Transverse colon (tissue), 4 donors: ENCODE data around the gene SP100. TPM values are rescaled to one million over a fixed set of nuclear protein-coding genes. Genes with fewer than 3 reads are reported as not detected.
"Not testable (repeated sequence)": the region's sequence is repeated elsewhere in the genome, so short reads cannot be mapped to it uniquely, and the experiment has no call there.

ENCODE experiments used
- DNase-seq: peaks from one replicate; pipeline ENCODE4 v3.0.0-alpha.2; 2019
- H3K27ac ChIP-seq, 4 donors: fragments of 200-600 bp; sonication (generic); 2 replicates each; pipeline ENCODE4 v1.5.1; 2016 to 2018; ENCODE audit warnings: inconsistent platforms in 4 of 4
- H3K27me3 ChIP-seq: fragments of 200-600 bp; sonication (generic); 2 replicates; pipeline ENCODE4 v1.5.1; 2017; ENCODE audit warnings: inconsistent platforms
- H3K36me3 ChIP-seq, 4 donors: fragments of 200-600 bp; sonication (generic); 2 replicates each; pipeline ENCODE4 v1.5.1; 2017 to 2019; ENCODE audit warnings: inconsistent platforms in 4 of 4
- H3K4me1 ChIP-seq, 4 donors: fragments of 200-600 bp; sonication (generic); 2 replicates each; pipeline ENCODE4 v1.5.1; 2017 to 2020; ENCODE audit warnings: inconsistent platforms in 4 of 4
- H3K4me3 ChIP-seq, 4 donors: fragments of 200-600 bp; sonication (generic); 1 replicate in 1 of 4; 2 replicates in 3 of 4; pipeline versions ENCODE4 v1.5.1 to v1.6.1; 2017 to 2019; ENCODE audit warnings: inconsistent platforms in 4 of 4
- H3K9me3 ChIP-seq, 2 donors: fragments of 200-600 bp; sonication (generic); 2 replicates each; pipeline ENCODE4 v1.5.1; 2017 to 2019; ENCODE audit warnings: inconsistent platforms in 2 of 2
- CTCF ChIP-seq, 5 experiments: fragments of 200-600 bp in 3 of 5; fragments of 450-650 bp in 2 of 5; sonication (generic) in 3 of 5; IDR thresholded peaks; 1 replicate in 2 of 5; 2 replicates in 3 of 5; pipeline ENCODE4 v1.5.1; 2016 to 2017; ENCODE audit warnings: antibody characterized with exemption in 5 of 5, inconsistent platforms in 3 of 5, mild to moderate bottlenecking in 2 of 5, moderate library complexity in 1 of 5
- EP300 ChIP-seq: sonication (generic); formaldehyde crosslinking; IDR thresholded peaks from one replicate; pipeline ENCODE4 v1.6.1; 2017; ENCODE audit warnings: antibody characterized with exemption, low read depth
- POLR2A ChIP-seq: fragments of 450-650 bp; IDR thresholded peaks from one replicate; pipeline ENCODE4 v1.6.1; 2016; ENCODE audit warnings: antibody characterized with exemption, mild to moderate bottlenecking, moderate library complexity
- POLR2AphosphoS5 ChIP-seq, 3 donors: sonication (generic); formaldehyde crosslinking; IDR thresholded peaks; one replicate each; pipeline ENCODE4 v1.6.1; 2016; ENCODE audit warnings: antibody characterized with exemption in 3 of 3
- WGBS, 2 donors: methylation state at CpG; one replicate each; pipeline ENCODE4 v1.1.5; 2018; ENCODE audit warnings: low coverage in 1 of 2; 5-methylcytosine and 5-hydroxymethylcytosine counted together
- in situ Hi-C, 4 donors: fragments of 200-750 bp; cut with MboI; loops; one replicate each; pipeline versions ENCODE4 v1.15.0 to v1.15.1; 2017; ENCODE audit warnings: low sequenced_read_pairs in 3 of 4, low pct_ligation_motif_present in 1 of 4, low pct_unique_long_range_greater_than_20kb in 1 of 4
- intact Hi-C: fragments of 100-400 bp; cut with DNase I; formaldehyde crosslinking; loops from one replicate; pipeline ENCODE4 v1.15.1; 2023; ENCODE audit warnings: low total_unique reads
- total RNA-seq, 4 donors: library from RNA; depleted of rRNA; stranded (reverse); fragments of >200 nt; gene quantifications; one replicate each; pipeline ENCODE4 v1.1.0, GENCODE V29; 2016

SP100 gene
- total RNA-seq, 4 donors from 2014 or later: 44.6 to 252 (median 99.7) TPM

DNA sequence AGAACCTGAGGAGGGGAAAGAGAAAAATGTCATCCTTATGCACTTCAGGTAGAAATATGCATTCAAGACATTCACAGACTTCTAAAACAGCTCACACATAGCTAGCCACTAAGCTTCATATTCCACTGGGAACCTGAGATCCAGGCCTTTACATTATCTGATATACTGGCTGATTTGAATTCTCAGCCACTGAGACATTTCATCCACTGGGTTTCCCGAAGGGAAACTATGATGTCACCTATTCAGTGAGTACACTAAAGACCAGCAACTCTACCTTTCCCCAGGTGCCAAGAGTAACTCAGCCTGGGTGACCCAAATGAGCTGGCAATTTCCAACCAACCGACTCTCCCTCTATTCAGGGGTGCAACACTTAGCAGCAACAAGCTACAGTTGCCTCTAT is 21.7 kb upstream of the SP100 start:
- no peak overlapping the region for H3K27ac ChIP-seq
- H3K27me3 ChIP-seq: no peaks in the 10 kb centered on the region
- no peaks in the 10 kb centered on the region for H3K4me1 ChIP-seq
- H3K4me3 ChIP-seq: no peak overlapping the region
- TF ChIP-seq CTCF (IDR thresholded peaks at IDR 0.05) (no peak), POLR2AphosphoS5 (IDR thresholded peaks at IDR 0.05) (no peak), EP300 (no peak), POLR2A (no peak)
- intact Hi-C loops (no loop called here), in situ Hi-C loops (no loop called here)
- peaks cover 0 to 7% of the 10 kb centered on the region in 2 donors for H3K9me3 ChIP-seq
- H3K36me3 ChIP-seq: peaks cover 0 to 30% (median 0%) of the 10 kb centered on the region in 4 donors
- WGBS, 2 donors: 85 to 100% methylated on average over 1 to 2 of the region's 2 CpGs
- DNase-seq: no peak

GRCh38 chr2:230398698-230399097 is 17.3 kb upstream of the SP100 start:
- in situ Hi-C loops, H3K27me3 ChIP-seq, H3K9me3 ChIP-seq, intact Hi-C loops, DNase-seq, H3K4me3 ChIP-seq, H3K4me1 ChIP-seq, H3K27ac ChIP-seq: not testable (repeated sequence)
- WGBS, 2 donors: 95 to 97% methylated on average over 4 to 6 of the region's 6 CpGs
- H3K36me3 ChIP-seq: peaks cover 0 to 26% (median 0%) of the 10 kb centered on the region in 4 donors

- TF ChIP-seq CTCF (IDR thresholded peaks at IDR 0.05) (no peak), POLR2A (no peak), EP300 (no peak), POLR2AphosphoS5 (IDR thresholded peaks at IDR 0.05) (no peak)
- Histone ChIP-seq H3K36me3 (peaks cover 0 to 15% (median 0%) of the 10 kb centered on the region in 4 donors), H3K4me3 (no peak overlapping the region), H3K27ac (no peak overlapping the region), H3K4me1 (no peaks in the 10 kb centered on the region), H3K27me3 (no peaks in the 10 kb centered on the region), H3K9me3 (peaks cover 0 to 7% of the 10 kb centered on the region in 2 donors)
- intact Hi-C loops (no loop called here), in situ Hi-C loops (no loop called here)
- DNase-seq: no peak
- WGBS, 2 donors: 95% methylated on average over 7 of the region's 7 CpGs; no CpG with 5 or more reads in 1 of the 2 donors
Measured at GRCh38 chr2:230400041-230400440, 16.0 kb upstream of the SP100 start.

- Histone ChIP-seq H3K27ac (no peak overlapping the region), H3K36me3 (peaks cover 0 to 14% (median 0%) of the 10 kb centered on the region in 4 donors), H3K4me3 (no peak overlapping the region), H3K4me1 (no peaks in the 10 kb centered on the region), H3K9me3 (peaks cover 0 to 6% of the 10 kb centered on the region in 2 donors), H3K27me3 (no peaks in the 10 kb centered on the region)
- TF ChIP-seq CTCF (IDR thresholded peaks at IDR 0.05) (no peak), POLR2A (no peak), EP300 (no peak), POLR2AphosphoS5 (IDR thresholded peaks at IDR 0.05) (no peak)
- WGBS, 2 donors: 71% methylated on average over 5 of the region's 5 CpGs; no CpG with 5 or more reads in 1 of the 2 donors
- in situ Hi-C loops (no loop called here), intact Hi-C loops (no loop called here)
- DNase-seq: no peak
Measured at GRCh38 chr2:230400454-230400853, 15.5 kb upstream of the SP100 start.

DNA sequence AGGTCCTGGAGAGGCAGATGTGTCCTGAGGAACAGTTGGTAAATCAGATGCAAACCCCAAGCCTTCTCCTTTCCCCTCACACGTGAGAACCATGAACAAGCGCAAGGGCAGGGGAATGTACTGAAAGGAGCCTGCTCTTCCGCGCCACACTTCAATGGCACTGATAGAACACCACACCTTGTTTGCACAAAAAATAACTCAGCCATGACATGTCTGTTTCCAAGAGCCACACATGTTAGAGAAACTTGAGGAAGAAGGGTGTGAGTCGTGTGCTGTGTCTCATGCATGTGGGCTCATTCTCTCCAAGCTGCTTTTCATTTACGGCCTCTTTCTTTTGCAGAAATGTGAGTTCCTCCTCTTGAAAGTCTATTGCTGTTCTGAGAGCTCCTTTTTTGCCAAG is 15.0 kb upstream of the SP100 start:
- H3K27ac ChIP-seq, H3K27me3 ChIP-seq, H3K4me1 ChIP-seq, DNase-seq, H3K9me3 ChIP-seq, in situ Hi-C loops, intact Hi-C loops, H3K4me3 ChIP-seq: not testable (repeated sequence)
- H3K36me3 ChIP-seq: peaks cover 0 to 14% (median 0%) of the 10 kb centered on the region in 4 donors
- no CpG with 5 or more reads among the region's 6 CpGs for WGBS, 2 donors
